IMR-90 (cell line): ENCODE measurements around the gene TALDO1. TPM values are rescaled to one million over a fixed set of nuclear protein-coding genes. Genes with fewer than 3 reads are reported as not detected.

Experiments used
- ATAC-seq: fragments of 200-7000 bp; cut with Tn5 transposase; 2 replicates; pipeline ENCODE4 v1.9.1; 2020; ENCODE audit warnings: low read depth, mild to moderate bottlenecking, moderate library complexity
- BruUV-seq: library from RNA; stranded (reverse); fragments of 400-500 nt; replicated peaks from 2 replicates; lab custom pipeline; 2021; lab: Mats Ljungman, UMichigan
- CTCF ChIA-PET: fragments of 300-600 bp; formaldehyde crosslinking; extraction: SDS; loops from one replicate; lab custom pipeline; 2021; ENCODE audit warnings: antibody characterized with exemption; lab: Yijun Ruan, JAX
- POLR2A ChIA-PET: fragments of 300-600 bp; sonication (Branson Sonifier 250); formaldehyde crosslinking; loops from one replicate; lab custom pipeline; 2022; ENCODE audit warnings: antibody characterized with exemption; ENCODE audit not compliant: unreplicated experiment; lab: Charles Lee
- DNase-seq: peaks from one replicate; pipeline ENCODE4 v3.0.0; 2013
- H2AFZ ChIP-seq: replicated peaks from 2 replicates; pipeline ENCODE3; 2013; ENCODE audit warnings: low read length, mild to moderate bottlenecking; ENCODE audit not compliant: poor library complexity
- H2AK5ac ChIP-seq: 2 replicates; pipeline ENCODE4 v1.6.1; 2013; ENCODE audit warnings: low read depth, low read length, inconsistent platforms
- H2AK9ac ChIP-seq: replicated peaks from 2 replicates; pipeline ENCODE3; 2013; ENCODE audit warnings: mild to moderate bottlenecking, low read depth, low read length, moderate library complexity; ENCODE audit not compliant: poor library complexity
- H2BK120ac ChIP-seq: 2 replicates; pipeline ENCODE4 v1.6.1; 2013; ENCODE audit warnings: low read depth, low read length, inconsistent platforms
- H2BK15ac ChIP-seq: 3 replicates; pipeline ENCODE4 v1.6.1; 2013; ENCODE audit warnings: low read depth, low read length, inconsistent platforms
- H2BK20ac ChIP-seq: 2 replicates; pipeline ENCODE4 v1.6.1; 2013; ENCODE audit warnings: low read depth, mild to moderate bottlenecking, inconsistent platforms, low read length, moderate library complexity
- H2BK5ac ChIP-seq: 2 replicates; pipeline ENCODE4 v1.6.1; 2013; ENCODE audit warnings: mild to moderate bottlenecking, low read depth, low read length, inconsistent platforms; ENCODE audit not compliant: poor library complexity, severe bottlenecking
- H3K14ac ChIP-seq: replicated peaks from 2 replicates; pipeline ENCODE4 v1.6.1; 2013; ENCODE audit warnings: low read depth, low read length, inconsistent platforms
- H3K18ac ChIP-seq: 2 replicates; pipeline ENCODE4 v1.6.1; 2013; ENCODE audit warnings: low read depth, low read length, control low read depth
- H3K23ac ChIP-seq: 2 replicates; pipeline ENCODE4 v1.6.1; 2013; ENCODE audit warnings: low read depth, low read length, inconsistent platforms
- H3K27ac ChIP-seq: 2 replicates; pipeline ENCODE4 v1.5.1; 2013; ENCODE audit warnings: mild to moderate bottlenecking, control low read depth, low read length; ENCODE audit not compliant: insufficient read depth
- H3K27me3 ChIP-seq: 2 replicates; pipeline ENCODE4 v1.6.1; 2013; ENCODE audit warnings: low read length; ENCODE audit not compliant: control insufficient read depth, insufficient read depth
- H3K36me3 ChIP-seq: 2 replicates; pipeline ENCODE4 v1.6.1; 2013; ENCODE audit warnings: low read length, mixed read lengths; ENCODE audit not compliant: control insufficient read depth, insufficient read depth
- H3K4ac ChIP-seq: 2 replicates; pipeline ENCODE4 v1.6.1; 2013; ENCODE audit warnings: low read depth, low read length, inconsistent platforms
- H3K4me1 ChIP-seq: 2 replicates; pipeline ENCODE4 v1.6.1; 2013; ENCODE audit warnings: low read length, mixed read lengths; ENCODE audit not compliant: control insufficient read depth, insufficient read depth
- H3K4me2 ChIP-seq: 2 replicates; pipeline ENCODE4 v1.6.1; 2013; ENCODE audit warnings: low read depth, mild to moderate bottlenecking, control low read depth, low read length, moderate library complexity
- H3K4me3 ChIP-seq: 2 replicates; pipeline ENCODE4 v1.5.1; 2013; ENCODE audit warnings: low read depth, mild to moderate bottlenecking, control low read depth, low read length, moderate library complexity; ENCODE audit not compliant: insufficient read depth
- H3K56ac ChIP-seq: 2 replicates; pipeline ENCODE4 v1.6.1; 2013; ENCODE audit warnings: low read length, inconsistent platforms; ENCODE audit not compliant: insufficient read depth; ENCODE audit errors: extremely low read depth
- H3K79me1 ChIP-seq, 2 experiments: 2 replicates each; pipeline ENCODE4 v1.6.1; 2013; ENCODE audit warnings: low read length in 2 of 2, inconsistent platforms in 1 of 2, low read depth in 1 of 2
- H3K9ac ChIP-seq: 2 replicates; pipeline ENCODE4 v1.6.1; 2013; ENCODE audit warnings: low read depth, low read length, control low read depth
- H3K9me1 ChIP-seq: 2 replicates; pipeline ENCODE4 v1.6.1; 2013; ENCODE audit warnings: low read length, inconsistent platforms; ENCODE audit not compliant: insufficient read depth
- H3K9me3 ChIP-seq: 2 replicates; pipeline ENCODE4 v1.6.1; 2013; ENCODE audit warnings: low read length; ENCODE audit not compliant: control insufficient read depth, insufficient read depth
- H4K20me1 ChIP-seq: 2 replicates; pipeline ENCODE4 v1.6.1; 2013; ENCODE audit warnings: low read length, inconsistent platforms; ENCODE audit not compliant: insufficient read depth
- H4K5ac ChIP-seq: 2 replicates; pipeline ENCODE4 v1.6.1; 2013; ENCODE audit warnings: mild to moderate bottlenecking, low read depth, low read length, control low read depth
- H4K8ac ChIP-seq, 2 experiments: 2 replicates each; pipeline ENCODE4 v1.6.1; 2013; ENCODE audit warnings: low read depth in 2 of 2, low read length in 2 of 2, control low read depth in 1 of 2, inconsistent platforms in 1 of 2
- H4K91ac ChIP-seq: 2 replicates; pipeline ENCODE4 v1.6.1; 2013; ENCODE audit warnings: low read depth, low read length, inconsistent platforms; ENCODE audit not compliant: insufficient read depth
- BHLHE40 ChIP-seq: fragments of 150-350 bp; IDR thresholded peaks from 2 replicates; pipeline ENCODE4 v1.6.1; 2016; ENCODE audit warnings: mild to moderate bottlenecking, low read depth, low read length
- ELK1 ChIP-seq: fragments of 150-350 bp; IDR thresholded peaks from 2 replicates; pipeline ENCODE4 v1.6.1; 2016; ENCODE audit warnings: low read depth, mild to moderate bottlenecking, low read length, moderate library complexity, borderline replicate concordance
- FOS ChIP-seq: fragments of 150-350 bp; IDR thresholded peaks from 2 replicates; pipeline ENCODE4 v1.6.1; 2016; ENCODE audit warnings: low read depth, low read length
- MAFK ChIP-seq: IDR thresholded peaks from 2 replicates; pipeline ENCODE4 v1.6.1; 2012; ENCODE audit warnings: low read depth, low read length, improper control_type of control experiment
- MAZ ChIP-seq: IDR thresholded peaks from 2 replicates; pipeline ENCODE4 v1.6.1; 2012; ENCODE audit warnings: low read depth, mild to moderate bottlenecking, low read length, improper control_type of control experiment, moderate library complexity, borderline replicate concordance
- NFE2L2 ChIP-seq: fragments of 150-350 bp; IDR thresholded peaks from 2 replicates; pipeline ENCODE4 v1.6.1; 2016; ENCODE audit warnings: low read depth, mild to moderate bottlenecking, low read length
- POLR2A ChIP-seq: IDR thresholded peaks from 2 replicates; pipeline ENCODE4 v1.6.1; 2012; ENCODE audit warnings: mild to moderate bottlenecking, low read depth, low read length
- RAD21 ChIP-seq: IDR thresholded peaks from 2 replicates; pipeline ENCODE4 v1.6.1; 2012; ENCODE audit warnings: low read length, improper control_type of control experiment
- RFX5 ChIP-seq: IDR thresholded peaks from 2 replicates; pipeline ENCODE4 v1.8.0; 2012; ENCODE audit warnings: low read depth, mild to moderate bottlenecking, low read length, moderate library complexity
- SMC3 ChIP-seq: fragments of 150-350 bp; IDR thresholded peaks from 2 replicates; pipeline ENCODE4 v1.6.1; 2016; ENCODE audit warnings: low read depth, mild to moderate bottlenecking, antibody characterized with exemption, low read length, moderate library complexity
- USF2 ChIP-seq: fragments of 150-350 bp; IDR thresholded peaks from 2 replicates; pipeline ENCODE4 v1.6.1; 2017; ENCODE audit warnings: mild to moderate bottlenecking, antibody characterized with exemption, low read length, low read depth
- WGBS, 2 experiments: methylation state at CpG; one replicate each; pipeline versions ENCODE4 v1.1.5 to v1.1.7; 2013; ENCODE audit warnings: missing lambda C conversion rate in 2 of 2; ENCODE audit not compliant: insufficient read length in 1 of 2; ENCODE audit errors: extremely low coverage in 2 of 2; 5-methylcytosine and 5-hydroxymethylcytosine counted together
- dilution Hi-C: fragments of 300-500 bp; cut with HindIII; formaldehyde crosslinking; loops from one replicate; pipeline ENCODE4 v1.14.3; 2018; ENCODE audit warnings: low sequenced_read_pairs; ENCODE audit not compliant: unreplicated experiment
- in situ Hi-C: fragments of 300-500 bp; cut with MboI; formaldehyde crosslinking; loops from 3 replicates; pipeline ENCODE4 v1.14.3; 2019; ENCODE audit warnings: low sequenced_read_pairs, inconsistent platforms, mixed read lengths
- intact Hi-C: fragments of 100-400 bp; cut with micrococcal nuclease; formaldehyde crosslinking; loops from 2 replicates; pipeline ENCODE4 v1.10.0; 2022
- polyA plus RNA-seq, 3 experiments: library from polyadenylated mRNA; depleted of rRNA; stranded (reverse); fragments of >200 nt; gene quantifications; 2 replicates each; pipeline ENCODE4 v1.2.3, GENCODE V29; 2012; ENCODE audit warnings: low replicate concordance in 1 of 3
- total RNA-seq: library from RNA; depleted of rRNA; stranded (reverse); fragments of >200 nt; gene quantifications from 2 replicates; pipeline ENCODE4 v1.2.3, GENCODE V29; 2012

TALDO1 gene
- total and polyA plus RNA-seq, 2 of the 4 experiments (the other 2 are of a cell fraction), result 147 to 210 TPM

- Histone ChIP-seq H2BK20ac (no peak overlapping the region), H4K91ac (no peak overlapping the region), H3K4me3 (no peak overlapping the region), H4K20me1 (peaks cover 43% of the 10 kb centered on the region), H2BK120ac (no peak overlapping the region), H3K9me3 (no peaks in the 10 kb centered on the region), H3K56ac (no peak overlapping the region), H2BK5ac (no peak overlapping the region), H3K9me1 (peaks cover 3% of the 10 kb centered on the region; the same call in 1 of the 2 replicates), H3K4ac (no peak overlapping the region), H3K23ac (no peak overlapping the region), H3K4me2 (no peak overlapping the region), H3K27ac (no peak overlapping the region), H3K18ac (no peak overlapping the region), H4K5ac (no peak overlapping the region), H3K4me1 (peaks cover 5% of the 10 kb centered on the region), H3K9ac (no peak overlapping the region), H3K36me3 (peaks cover 65% of the 10 kb centered on the region), H4K8ac (no peak overlapping the region), H3K14ac (no peak overlapping the region), H2AK5ac (no peak overlapping the region), H2BK15ac (no peak overlapping the region), H2AFZ (peak overlapping the region; percentile 7), H2AK9ac (peak overlapping the region; percentile 19), H3K79me1 (peaks cover 8 to 44% of the 10 kb centered on the region in 2 experiments; a peak in 3 of 4 replicates), H3K27me3 (no peaks in the 10 kb centered on the region)
- dilution Hi-C loops (no loop called here), in situ Hi-C loops (no loop called here), intact Hi-C loops (no loop called here)
- POLR2A ChIA-PET, result no interaction called here
- no peak for ATAC-seq
- TSS peak; percentile 59 for BruUV-seq
- no peak for TF ChIP-seq POLR2A
- TF ChIP-seq USF2, result no peak
- no peak for TF ChIP-seq FOS
- no peak for TF ChIP-seq BHLHE40
- TF ChIP-seq SMC3, result no peak
- TF ChIP-seq MAZ, result no peak
- no peak for TF ChIP-seq MAFK
- TF ChIP-seq RFX5, result no peak
- TF ChIP-seq RAD21, result no peak
- TF ChIP-seq NFE2L2, result no peak
- no peak for TF ChIP-seq ELK1
- DNase-seq, result no peak
- WGBS, 2 experiments, result 98% methylated on average over 9 of the region's 22 CpGs; no CpG with 5 or more reads in 1 of the 2 experiments
- CTCF ChIA-PET, result no interaction called here
Observed at GRCh38 chr11:763549-764321, 16.5 kb downstream of the TALDO1 start.
